ENCODE measurements around the gene DNAJB2. TPM values are rescaled to one million over a fixed set of nuclear protein-coding genes. Genes with fewer than 3 reads are reported as not detected.
A peak's percentile ranks its signal among the peaks of the same experiment; 100 is the strongest.

DNAJB2 gene
- total and polyA plus RNA-seq, 2 experiments from 2014 or later: 19.4 to 47.4 TPM

GRCh38 chr2:219294356-219295351 lies 15.5 kb downstream of the DNAJB2 start:
- peak; percentile 94 for DNase-seq (ENCODE audit: low spot score)
- Histone ChIP-seq H3K9me2 (replicated peaks; ENCODE audit: insufficient read depth) (no peaks in the 10 kb centered on the region), H2AFZ (peak overlapping the region; percentile 94), H3K79me2 (no peaks in the 10 kb centered on the region), H4K20me1 (ENCODE audit: insufficient read depth, poor library complexity, severe bottlenecking) (no peaks in the 10 kb centered on the region), H3K4me1 (ENCODE audit: insufficient read depth) (no peaks in the 10 kb centered on the region), H3K36me3 (replicated peaks; ENCODE audit: insufficient read depth, low read depth) (no peaks in the 10 kb centered on the region), H3K9me3 (ENCODE audit: low read depth) (no peaks in the 10 kb centered on the region), H3K27ac (peak overlapping the region; percentile 62), H3K4me2 (peak overlapping the region; percentile 94), H3K27me3 (no peaks in the 10 kb centered on the region), H3K4me3 (peak overlapping the region; percentile 74)
- TF ChIP-seq EZH2phosphoT487 (IDR thresholded peaks at IDR 0.05; ENCODE audit: low read depth, severe bottlenecking, unreplicated experiment): no peak
- TF ChIP-seq, protein P1, sequence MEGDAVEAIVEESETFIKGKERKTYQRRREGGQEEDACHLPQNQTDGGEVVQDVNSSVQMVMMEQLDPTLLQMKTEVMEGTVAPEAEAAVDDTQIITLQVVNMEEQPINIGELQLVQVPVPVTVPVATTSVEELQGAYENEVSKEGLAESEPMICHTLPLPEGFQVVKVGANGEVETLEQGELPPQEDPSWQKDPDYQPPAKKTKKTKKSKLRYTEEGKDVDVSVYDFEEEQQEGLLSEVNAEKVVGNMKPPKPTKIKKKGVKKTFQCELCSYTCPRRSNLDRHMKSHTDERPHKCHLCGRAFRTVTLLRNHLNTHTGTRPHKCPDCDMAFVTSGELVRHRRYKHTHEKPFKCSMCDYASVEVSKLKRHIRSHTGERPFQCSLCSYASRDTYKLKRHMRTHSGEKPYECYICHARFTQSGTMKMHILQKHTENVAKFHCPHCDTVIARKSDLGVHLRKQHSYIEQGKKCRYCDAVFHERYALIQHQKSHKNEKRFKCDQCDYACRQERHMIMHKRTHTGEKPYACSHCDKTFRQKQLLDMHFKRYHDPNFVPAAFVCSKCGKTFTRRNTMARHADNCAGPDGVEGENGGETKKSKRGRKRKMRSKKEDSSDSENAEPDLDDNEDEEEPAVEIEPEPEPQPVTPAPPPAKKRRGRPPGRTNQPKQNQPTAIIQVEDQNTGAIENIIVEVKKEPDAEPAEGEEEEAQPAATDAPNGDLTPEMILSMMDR (IDR thresholded peaks at IDR 0.05; ENCODE audit: poor library complexity): peak; percentile 92
- WGBS (ENCODE audit: low lambda C conversion rate, missing lambda C conversion rate): 9% methylated on average over 47 of the region's 67 CpGs

DNA sequence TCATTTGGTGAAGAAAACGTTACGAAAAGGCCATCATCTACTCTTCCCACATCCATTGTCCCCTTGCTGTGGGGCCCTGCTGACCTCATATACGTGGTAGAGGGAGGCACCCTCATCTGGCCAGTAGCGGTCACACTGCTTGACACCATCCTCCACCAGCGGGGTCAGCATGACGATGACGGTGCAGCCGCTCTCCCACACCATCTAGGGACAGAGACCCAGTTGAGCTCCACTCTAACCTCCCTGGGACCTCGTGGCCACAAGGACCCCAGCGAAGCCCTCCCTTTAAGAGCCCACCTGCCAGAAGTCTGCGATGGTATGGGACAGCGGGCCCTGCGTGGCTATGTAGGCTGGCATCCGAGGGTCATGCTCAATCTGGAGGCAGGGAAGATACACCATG lies 17.0 kb downstream of the DNAJB2 start:
- Histone ChIP-seq H3K27ac (no peak overlapping the region), H3K4me1 (ENCODE audit: insufficient read depth) (no peaks in the 10 kb centered on the region), H3K4me2 (no peak overlapping the region), H3K36me3 (replicated peaks; ENCODE audit: insufficient read depth, low read depth) (no peaks in the 10 kb centered on the region), H3K9me2 (replicated peaks; ENCODE audit: insufficient read depth) (no peaks in the 10 kb centered on the region), H4K20me1 (ENCODE audit: insufficient read depth, poor library complexity, severe bottlenecking) (no peaks in the 10 kb centered on the region), H3K79me2 (no peaks in the 10 kb centered on the region), H2AFZ (no peak overlapping the region), H3K9me3 (ENCODE audit: low read depth) (no peaks in the 10 kb centered on the region), H3K27me3 (peaks cover 14% of the 10 kb centered on the region), H3K4me3 (no peak overlapping the region)
- 94% methylated on average over 14 of the region's 14 CpGs for WGBS (ENCODE audit: low lambda C conversion rate, missing lambda C conversion rate)
- TF ChIP-seq EZH2phosphoT487 (IDR thresholded peaks at IDR 0.05; ENCODE audit: low read depth, severe bottlenecking, unreplicated experiment): no peak
- no peak for DNase-seq (ENCODE audit: low spot score)

- H3K36me3 ChIP-seq (replicated peaks; ENCODE audit: insufficient read depth, low read depth): no peaks in the 10 kb centered on the region
- H3K4me3 ChIP-seq: no peak overlapping the region
- H3K9me2 ChIP-seq (replicated peaks; ENCODE audit: insufficient read depth): no peaks in the 10 kb centered on the region
- H3K79me2 ChIP-seq: no peaks in the 10 kb centered on the region
- no peaks in the 10 kb centered on the region for H3K9me3 ChIP-seq (ENCODE audit: low read depth)
- H3K4me2 ChIP-seq: no peak overlapping the region
- no peaks in the 10 kb centered on the region for H3K4me1 ChIP-seq (ENCODE audit: insufficient read depth)
- DNase-seq (ENCODE audit: low spot score): no peak
- TF ChIP-seq EZH2phosphoT487 (IDR thresholded peaks at IDR 0.05; ENCODE audit: low read depth, severe bottlenecking, unreplicated experiment) (no peak), EZH2 (IDR thresholded peaks at IDR 0.05; ENCODE audit: borderline replicate concordance) (no peak)
- TF ChIP-seq, protein P1 (IDR thresholded peaks at IDR 0.05; ENCODE audit: poor library complexity): no peak
- 93% methylated on average over 25 of the region's 25 CpGs for WGBS (ENCODE audit: low lambda C conversion rate, missing lambda C conversion rate)
- H3K27me3 ChIP-seq: peaks cover 21% of the 10 kb centered on the region
- H4K20me1 ChIP-seq (ENCODE audit: insufficient read depth, poor library complexity, severe bottlenecking): no peaks in the 10 kb centered on the region
- no peak overlapping the region for H3K27ac ChIP-seq
- H2AFZ ChIP-seq: no peak overlapping the region
Observed at GRCh38 chr2:219296631-219297391, 17.6 kb downstream of the DNAJB2 start.

Measured in hepatocyte (in vitro differentiated cells).